BLaER1 treated with 17β-estradiol and CSF1 and Interleukin-3, amounts not matched to agents 10 nM and 100 nM (cell line): ENCODE results near the gene CRISPLD2.

Experiments used
- H3K27ac ChIP-seq, 11 experiments: shearing (Covaris generic); formaldehyde crosslinking; 2 replicates each; pipeline ENCODE4 v1.8.1; 2022
- H3K27me3 ChIP-seq, 11 experiments: shearing (Covaris generic); formaldehyde crosslinking; 2 replicates each; pipeline ENCODE4 v1.8.1; 2022
- H3K36me3 ChIP-seq, 11 experiments: shearing (Covaris generic); formaldehyde crosslinking; 2 replicates each; pipeline ENCODE4 v1.8.1; 2022
- H3K4me1 ChIP-seq, 10 experiments: shearing (Covaris generic); formaldehyde crosslinking; 2 replicates each; pipeline ENCODE4 v1.8.1; 2022
- H3K4me2 ChIP-seq, 11 experiments: shearing (Covaris generic); formaldehyde crosslinking; 2 replicates each; pipeline ENCODE4 v1.8.1; 2022
- H3K4me3 ChIP-seq, 10 experiments: shearing (Covaris generic); formaldehyde crosslinking; 2 replicates each; pipeline ENCODE4 v1.8.1; 2022
- H3K9ac ChIP-seq, 11 experiments: shearing (Covaris generic); formaldehyde crosslinking; 2 replicates each; pipeline ENCODE4 v1.8.1; 2022
- H3K9me3 ChIP-seq, 11 experiments: shearing (Covaris generic); formaldehyde crosslinking; replicated peaks in 1 of 11; 2 replicates each; pipeline ENCODE4 v1.8.1; 2022
- H4K20me1 ChIP-seq, 11 experiments: shearing (Covaris generic); formaldehyde crosslinking; 2 replicates each; pipeline ENCODE4 v1.8.1; 2022
- Cebpa-rat ChIP-seq, 11 experiments: shearing (Covaris generic); IDR thresholded peaks; 2 replicates each; pipeline ENCODE4 v1.8.1; 2022

The CRISPLD2 gene

GRCh38 chr16:84791088-84791487, 28.7 kb upstream of the CRISPLD2 start:
- Histone ChIP-seq H3K27me3 (no peaks in the 10 kb centered on the region), H3K4me3 (no peak overlapping the region), H4K20me1 (no peaks in the 10 kb centered on the region; a peak in 1 of 22 replicates), H3K9ac (no peak overlapping the region), H3K27ac (no peak overlapping the region), H3K4me2 (no peak overlapping the region), H3K9me3 (no peaks in the 10 kb centered on the region), H3K36me3 (peaks cover 0 to 4% (median 0%) of the 10 kb centered on the region in 11 experiments; a peak in 1 of 22 replicates), H3K4me1 (peaks cover 7 to 46% (median 18%) of the 10 kb centered on the region in 10 experiments; a peak in 16 of 20 replicates)
- no peak for TF ChIP-seq Cebpa-rat (IDR thresholded peaks at IDR 0.05)

- H3K9ac ChIP-seq = no peak overlapping the region
- no peaks in the 10 kb centered on the region; a peak in 1 of 22 replicates for H4K20me1 ChIP-seq
- H3K27ac ChIP-seq = no peak overlapping the region
- H3K36me3 ChIP-seq = peaks cover 0 to 4% (median 0%) of the 10 kb centered on the region in 11 experiments; a peak in 1 of 22 replicates
- no peaks in the 10 kb centered on the region for H3K27me3 ChIP-seq
- H3K4me3 ChIP-seq = no peak overlapping the region
- peaks cover 7 to 46% (median 18%) of the 10 kb centered on the region in 10 experiments; a peak in 16 of 20 replicates for H3K4me1 ChIP-seq
- TF ChIP-seq Cebpa-rat (IDR thresholded peaks at IDR 0.05) = no peak
- H3K9me3 ChIP-seq = no peaks in the 10 kb centered on the region
- no peak overlapping the region for H3K4me2 ChIP-seq
These were observed 28.3 kb upstream of the CRISPLD2 start for GRCh38 chr16:84791501-84791900.

- H3K27me3 ChIP-seq = no peaks in the 10 kb centered on the region
- no peak overlapping the region for H3K27ac ChIP-seq
- peaks cover 2 to 34% (median 14%) of the 10 kb centered on the region in 10 experiments; a peak in 16 of 20 replicates for H3K4me1 ChIP-seq
- no peaks in the 10 kb centered on the region for H4K20me1 ChIP-seq
- H3K9me3 ChIP-seq = peaks cover 7 to 14% (median 13%) of the 10 kb centered on the region in 11 experiments; a peak in 21 of 22 replicates
- no peak overlapping the region for H3K4me3 ChIP-seq
- peak overlapping the region in 4 of 11 experiments; percentile 19 to 74 (median 66); a peak in 7 of 22 replicates for H3K4me2 ChIP-seq
- TF ChIP-seq Cebpa-rat (IDR thresholded peaks at IDR 0.05) = no peak
- no peak overlapping the region for H3K9ac ChIP-seq
- peaks cover 0 to 4% (median 0%) of the 10 kb centered on the region in 11 experiments; a peak in 1 of 22 replicates for H3K36me3 ChIP-seq
These were observed 25.6 kb upstream of the CRISPLD2 start for GRCh38 chr16:84794186-84794585.

GRCh38 chr16:84794626-84795025, 25.2 kb upstream of the CRISPLD2 start:
- H3K9me3 ChIP-seq = peaks cover 8 to 18% (median 17%) of the 10 kb centered on the region in 11 experiments; a peak in 21 of 22 replicates
- no peak overlapping the region for H3K4me3 ChIP-seq
- H4K20me1 ChIP-seq = no peaks in the 10 kb centered on the region
- H3K4me1 ChIP-seq = peaks cover 0 to 30% (median 10%) of the 10 kb centered on the region in 10 experiments; a peak in 16 of 20 replicates
- no peaks in the 10 kb centered on the region for H3K27me3 ChIP-seq
- H3K36me3 ChIP-seq = peaks cover 0 to 4% (median 0%) of the 10 kb centered on the region in 11 experiments; a peak in 1 of 22 replicates
- peak overlapping the region in 3 of 11 experiments; percentile 65 to 74 (median 68); a peak in 5 of 22 replicates for H3K4me2 ChIP-seq
- TF ChIP-seq Cebpa-rat (IDR thresholded peaks at IDR 0.05) = no peak
- no peak overlapping the region for H3K9ac ChIP-seq
- no peak overlapping the region for H3K27ac ChIP-seq

GRCh38 chr16:84795329-84796053, 24.3 kb upstream of the CRISPLD2 start:
- Histone ChIP-seq H3K36me3 (peaks cover 0 to 4% (median 0%) of the 10 kb centered on the region in 11 experiments; a peak in 1 of 22 replicates), H3K4me1 (peaks cover 0 to 31% (median 5%) of the 10 kb centered on the region in 10 experiments; a peak in 9 of 20 replicates), H3K9ac (no peak overlapping the region), H3K27ac (no peak overlapping the region), H3K4me3 (no peak overlapping the region), H3K27me3 (no peaks in the 10 kb centered on the region), H3K4me2 (peak overlapping the region in 2 of 11 experiments; percentile 7 to 26; a peak in 1 of 22 replicates), H3K9me3 (peaks cover 14 to 27% (median 26%) of the 10 kb centered on the region in 11 experiments), H4K20me1 (no peaks in the 10 kb centered on the region)
- TF ChIP-seq Cebpa-rat (IDR thresholded peaks at IDR 0.05) = peak in 3 of 11 experiments; percentile 22 to 64 (median 28); a peak in 3 of 22 replicates

GRCh38 chr16:84800158-84800978, 19.4 kb upstream of the CRISPLD2 start:
- H3K4me3 ChIP-seq = no peak overlapping the region
- no peak overlapping the region for H3K9ac ChIP-seq
- H3K9me3 ChIP-seq = peaks cover 21 to 35% (median 32%) of the 10 kb centered on the region in 11 experiments
- H3K27ac ChIP-seq = no peak overlapping the region
- H3K4me2 ChIP-seq = no peak overlapping the region
- peaks cover 0 to 2% (median 0%) of the 10 kb centered on the region in 11 experiments; a peak in 1 of 22 replicates for H3K36me3 ChIP-seq
- no peak for TF ChIP-seq Cebpa-rat (IDR thresholded peaks at IDR 0.05)
- H3K4me1 ChIP-seq = peaks cover 0 to 25% (median 4%) of the 10 kb centered on the region in 10 experiments; a peak in 16 of 20 replicates
- no peaks in the 10 kb centered on the region for H4K20me1 ChIP-seq
- H3K27me3 ChIP-seq = no peaks in the 10 kb centered on the region

GRCh38 chr16:84803146-84803545, 16.6 kb upstream of the CRISPLD2 start:
- H3K9me3 ChIP-seq = peaks cover 21 to 32% (median 29%) of the 10 kb centered on the region in 11 experiments
- no peak overlapping the region for H3K9ac ChIP-seq
- H3K4me3 ChIP-seq = no peak overlapping the region
- H3K27ac ChIP-seq = no peak overlapping the region
- H3K4me2 ChIP-seq = no peak overlapping the region; a peak in 1 of 22 replicates
- H3K36me3 ChIP-seq = no peaks in the 10 kb centered on the region
- TF ChIP-seq Cebpa-rat (IDR thresholded peaks at IDR 0.05) = no peak
- peaks cover 11 to 49% (median 31%) of the 10 kb centered on the region in 10 experiments for H3K4me1 ChIP-seq
- H4K20me1 ChIP-seq = no peaks in the 10 kb centered on the region
- no peaks in the 10 kb centered on the region for H3K27me3 ChIP-seq

GRCh38 chr16:84804326-84804725, 15.5 kb upstream of the CRISPLD2 start:
- H3K27ac ChIP-seq = peak overlapping the region in 2 of 11 experiments; percentile 15 to 29; a peak in 2 of 22 replicates
- peaks cover 11 to 61% (median 43%) of the 10 kb centered on the region in 10 experiments for H3K4me1 ChIP-seq
- H3K36me3 ChIP-seq = no peaks in the 10 kb centered on the region
- no peak overlapping the region for H3K9ac ChIP-seq
- H3K4me3 ChIP-seq = no peak overlapping the region
- H3K9me3 ChIP-seq = peaks cover 9 to 20% (median 17%) of the 10 kb centered on the region in 11 experiments; a peak in 20 of 22 replicates
- H3K27me3 ChIP-seq = no peaks in the 10 kb centered on the region
- TF ChIP-seq Cebpa-rat (IDR thresholded peaks at IDR 0.05) = no peak
- peak overlapping the region in 2 of 11 experiments; percentile 9 to 92; a peak in 2 of 22 replicates for H3K4me2 ChIP-seq
- H4K20me1 ChIP-seq = no peaks in the 10 kb centered on the region
